ENCODE data around the gene BRD3.

The BRD3 gene

DNA sequence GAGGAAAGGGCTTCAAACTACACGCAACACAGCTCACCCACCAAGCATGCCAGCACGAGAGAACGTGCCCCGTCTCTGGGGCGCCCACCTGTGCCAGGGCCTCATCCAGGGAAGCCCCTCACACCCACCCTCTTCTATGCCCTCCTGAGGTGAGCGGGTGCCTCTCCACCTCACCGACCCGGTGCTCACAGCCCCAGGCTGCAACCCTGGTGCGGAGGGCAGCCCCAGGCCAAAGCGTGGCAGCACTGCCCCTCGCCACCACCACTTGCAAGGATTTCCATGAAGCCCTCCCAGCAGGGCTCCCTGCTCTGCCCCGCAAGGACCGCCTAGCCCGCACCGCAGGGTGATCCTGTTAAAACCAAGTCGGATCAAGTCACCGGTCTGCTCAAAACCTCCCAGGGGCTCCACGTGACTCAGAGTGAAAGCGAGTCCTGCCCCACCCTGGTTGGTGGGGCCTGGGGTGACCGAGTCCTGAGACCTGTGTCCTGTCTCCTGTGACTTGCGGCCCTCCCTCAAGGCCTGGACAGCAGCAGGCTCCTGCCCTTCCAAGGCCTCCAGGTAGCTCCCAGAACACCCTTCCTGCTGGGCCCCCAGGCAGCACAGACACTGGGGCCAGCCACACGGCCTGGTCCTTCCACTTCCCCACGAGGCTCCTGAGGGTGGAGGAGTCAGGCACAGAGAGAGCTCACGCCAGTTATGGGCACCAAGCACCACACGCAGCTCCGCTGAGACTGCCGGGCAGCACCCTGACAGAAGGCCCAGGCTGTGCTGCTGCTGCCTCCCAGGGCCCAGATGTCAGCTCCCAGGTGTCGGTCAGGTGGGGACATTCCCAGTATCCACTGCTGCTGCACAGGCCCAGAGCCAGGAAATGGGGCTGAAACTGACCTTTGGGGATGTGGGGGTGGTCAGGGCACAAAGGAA, 12.7 kb downstream of the BRD3 start:
- DNase-seq: no peak

- no peak for DNase-seq
Measured at GRCh38 chr9:134053941-134054761, 13.7 kb downstream of the BRD3 start.

GRCh38 chr9:134053401-134053871, 14.4 kb downstream of the BRD3 start:
- no peak for DNase-seq

GRCh38 chr9:134052941-134053340, 14.9 kb downstream of the BRD3 start:
- no peak for DNase-seq

- no peak for DNase-seq
Measured at GRCh38 chr9:134052491-134052890, 15.3 kb downstream of the BRD3 start.

- DNase-seq: no peak
Measured at GRCh38 chr9:134051319-134051718, 16.5 kb downstream of the BRD3 start.

- no peak for DNase-seq
Measured at GRCh38 chr9:134050726-134051125, 17.1 kb downstream of the BRD3 start.

- DNase-seq: no peak
Measured at GRCh38 chr9:134049772-134050588, 17.8 kb downstream of the BRD3 start.

- no peak for DNase-seq
Measured at GRCh38 chr9:134049236-134049635, 18.6 kb downstream of the BRD3 start.

GRCh38 chr9:134048582-134048968, 19.3 kb downstream of the BRD3 start:
- no peak for DNase-seq

DNA sequence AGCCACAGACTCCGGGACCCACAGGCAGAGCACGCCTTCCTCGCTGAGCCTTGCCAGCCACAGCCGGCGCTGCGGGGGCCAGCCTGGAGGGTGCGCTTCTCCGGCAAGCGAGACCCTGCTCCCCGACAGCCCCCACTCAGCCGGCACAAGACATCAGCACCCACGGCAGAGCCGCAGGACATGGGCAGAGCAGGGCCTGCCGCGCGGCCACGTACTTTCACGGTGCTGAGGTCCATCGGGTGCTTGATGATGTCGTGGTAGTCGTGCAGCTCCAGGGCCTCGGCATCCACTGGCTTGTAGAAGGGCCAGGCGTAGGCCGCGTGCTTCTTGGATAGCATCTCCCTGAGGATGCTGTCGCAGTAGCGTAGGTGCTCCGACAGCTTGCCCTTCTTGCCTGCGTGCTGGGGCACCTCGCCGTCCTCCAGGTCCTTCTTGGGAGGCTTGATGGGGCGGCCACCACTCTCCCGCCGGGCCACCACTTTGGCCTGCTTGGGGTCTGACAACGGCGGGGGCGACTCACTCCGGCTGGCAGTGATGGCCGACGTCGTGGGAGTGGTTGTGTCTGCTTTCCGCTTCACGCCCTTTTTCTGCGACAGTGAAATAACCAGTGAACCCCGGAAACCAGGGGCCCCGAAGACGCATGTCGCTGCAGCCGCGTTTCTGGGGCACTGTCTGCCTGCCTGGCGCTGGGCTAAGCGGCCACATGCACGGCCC, 19.8 kb downstream of the BRD3 start:
- DNase-seq: no peak

DNA sequence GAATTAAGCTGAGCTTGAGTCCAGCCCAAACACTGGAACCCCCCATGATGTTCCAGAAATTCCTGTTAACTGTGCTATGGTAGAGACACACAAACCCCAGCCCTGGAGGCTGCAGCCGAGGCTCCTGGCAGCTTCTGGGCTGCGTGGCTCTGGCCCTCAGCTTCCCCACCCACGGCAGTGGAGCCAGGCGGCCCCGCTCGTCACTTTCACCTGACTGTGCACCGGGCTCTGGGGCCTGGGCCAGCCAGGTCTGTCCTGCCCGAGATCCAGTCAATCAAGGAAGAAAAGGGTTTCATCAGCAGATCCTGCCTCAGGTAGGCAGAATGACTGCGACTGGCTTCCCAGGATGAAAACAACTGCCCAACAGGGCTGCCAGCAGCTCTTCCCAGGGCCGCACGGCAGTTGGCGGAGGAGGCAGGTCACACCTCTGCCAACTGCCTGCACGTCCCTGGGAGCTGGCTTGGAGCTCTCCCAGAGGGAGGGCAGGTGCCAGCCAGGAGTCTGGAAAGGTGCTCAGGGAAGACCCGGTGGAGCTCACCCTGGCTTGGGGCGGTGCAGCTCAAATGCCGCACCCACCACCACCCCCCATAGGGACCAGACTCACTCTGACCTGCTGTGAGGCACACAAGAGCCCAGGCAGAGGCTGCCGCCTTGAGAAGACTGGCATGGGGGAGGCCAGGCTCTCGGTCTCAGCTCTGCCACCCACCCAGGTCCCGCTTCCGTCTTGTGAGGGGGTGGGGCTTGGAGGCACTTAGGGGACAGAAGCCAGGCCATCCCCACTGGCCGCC, 20.7 kb downstream of the BRD3 start:
- no peak for DNase-seq

DNA sequence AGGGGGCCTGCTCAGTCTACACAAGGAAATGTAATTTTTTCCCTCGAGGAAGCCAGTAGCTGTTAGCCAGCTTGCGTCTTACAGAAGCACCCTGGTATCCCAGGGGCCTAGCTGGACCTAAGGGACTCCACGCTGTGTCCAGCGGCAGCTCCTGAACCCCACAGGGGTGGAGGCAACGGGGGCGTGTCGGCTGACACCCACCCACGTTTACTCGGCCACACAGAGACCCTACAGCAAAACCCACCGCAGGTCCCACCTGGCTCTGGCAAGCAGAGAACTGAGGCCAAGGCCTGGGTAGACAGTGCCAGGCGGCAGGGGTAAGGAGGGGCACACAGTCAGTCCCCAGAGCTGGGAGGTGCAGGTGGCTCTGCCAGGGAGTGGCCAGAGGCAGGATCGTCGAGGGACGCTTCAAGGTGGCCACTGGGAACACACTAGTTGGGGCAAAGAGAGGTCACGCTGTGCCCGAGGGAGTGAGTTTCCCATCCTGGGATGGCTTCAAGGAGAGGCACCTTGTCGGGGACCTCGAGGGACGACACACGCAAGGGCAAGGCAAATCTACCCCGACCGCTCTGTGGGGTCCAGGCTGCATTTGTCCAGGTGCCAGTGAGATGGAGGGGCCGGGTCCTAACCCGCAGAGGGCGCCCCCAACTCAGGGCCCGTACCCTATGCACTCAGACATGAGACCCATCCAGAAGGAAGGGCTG, 21.8 kb downstream of the BRD3 start:
- no peak for DNase-seq

GRCh38 chr9:134044944-134045343, 22.9 kb downstream of the BRD3 start:
- DNase-seq: no peak

DNA sequence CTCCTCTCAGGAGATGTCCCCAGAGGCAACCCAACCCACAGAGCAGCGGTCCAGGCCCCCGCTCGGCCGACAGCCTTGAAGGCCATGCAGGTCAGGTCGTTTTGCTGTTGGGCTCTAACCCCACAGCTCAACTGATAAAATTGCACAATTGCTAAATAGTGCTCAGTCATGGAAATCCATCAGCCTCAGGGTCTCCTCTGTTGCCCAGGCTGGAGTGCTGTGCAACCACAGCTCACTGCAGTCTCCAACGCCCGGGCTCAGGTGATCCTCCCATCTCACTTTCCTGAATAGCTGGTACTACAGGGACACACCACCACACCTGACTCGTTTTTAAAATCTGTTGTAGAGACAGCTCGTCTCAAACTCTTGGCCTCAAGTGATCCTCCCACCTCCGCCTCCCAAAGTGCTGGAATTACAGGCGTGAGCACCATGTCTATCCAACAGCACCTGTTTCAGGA, 24.3 kb downstream of the BRD3 start:
- DNase-seq: no peak

DNA sequence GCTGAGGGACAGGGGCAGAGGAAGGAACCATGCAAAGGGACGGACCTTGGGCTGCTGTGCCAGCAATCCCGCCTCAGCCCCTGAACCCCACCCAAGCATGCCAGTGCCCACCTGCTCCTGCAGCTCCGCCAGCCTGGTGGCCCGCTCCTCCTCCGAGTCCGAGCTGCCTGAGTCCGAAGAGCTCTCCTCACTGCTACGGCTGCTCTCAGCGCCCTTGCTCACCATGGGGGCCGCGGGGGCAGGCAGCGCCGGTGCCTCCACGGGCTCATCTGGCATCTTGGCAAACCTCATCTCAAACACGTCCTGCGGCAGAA, 26.2 kb downstream of the BRD3 start:
- DNase-seq: no peak

- no peak for DNase-seq
Measured at GRCh38 chr9:134040781-134041648, 26.8 kb downstream of the BRD3 start.

- DNase-seq: no peak
Measured at GRCh38 chr9:134040176-134040565, 27.7 kb downstream of the BRD3 start.

- DNase-seq: no peak
Measured at GRCh38 chr9:134039386-134040175, 28.2 kb downstream of the BRD3 start.

Data from fibroblast of skin of scalp (primary cell).